Measurements from ENCODE around the gene ST6GALNAC5. TPM values are rescaled to one million over a fixed set of nuclear protein-coding genes. Genes with fewer than 3 reads are reported as not detected.

Gene ST6GALNAC5
- not detected in 5 replicates for total RNA-seq (2022; extraction: Qiagen RNA extraction; ENCODE audit: low read depth)

DNA sequence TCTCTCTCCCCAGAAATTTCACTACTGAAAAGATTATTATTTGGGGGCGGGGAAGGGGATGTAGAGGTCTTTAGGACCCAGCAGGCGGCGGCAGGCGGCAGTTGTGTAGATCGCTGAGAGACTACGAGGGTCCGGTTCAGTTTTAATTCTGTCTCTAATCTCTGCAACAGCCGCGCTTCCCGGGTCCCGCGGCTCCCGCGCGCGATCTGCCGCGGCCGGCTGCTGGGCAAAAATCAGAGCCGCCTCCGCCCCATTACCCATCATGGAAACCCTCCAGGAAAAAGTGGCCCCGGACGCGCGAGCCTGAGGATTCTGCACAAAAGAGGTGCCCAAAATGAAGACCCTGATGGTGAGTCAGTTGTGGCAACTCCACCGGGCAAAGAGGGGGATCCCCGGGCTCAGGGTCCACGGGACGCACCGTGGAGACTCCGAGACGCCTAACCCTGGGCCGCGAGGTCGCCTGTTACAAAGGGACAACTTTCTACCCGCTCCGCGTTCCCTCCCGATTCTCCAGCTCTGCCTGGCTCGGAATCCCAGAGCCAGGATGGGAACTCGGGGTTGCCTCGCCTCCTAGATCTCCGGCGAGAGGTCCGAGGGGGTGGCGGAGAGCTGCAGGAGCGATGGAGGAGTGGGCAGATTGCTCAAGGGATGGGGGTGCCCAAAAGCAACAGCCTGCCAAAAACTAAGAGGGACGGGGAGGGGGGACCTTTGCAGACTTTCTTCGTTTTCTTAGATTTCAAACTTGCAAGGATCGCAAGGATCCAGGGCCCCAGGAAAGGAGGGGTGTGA lies at the start of gene ST6GALNAC5:
Gene ST6GALNAC5, plus strand, starts transcription at position 139 of the 789 bp plus-strand sequence.

